Upper lobe of left lung (tissue), 6 donors: ENCODE measurements around the gene VCP. TPM values are rescaled to one million over a fixed set of nuclear protein-coding genes. Genes with fewer than 3 reads are reported as not detected.

ENCODE experiments used
- ATAC-seq, 2 donors: fragments of 200-7000 bp; cut with Tn5 transposase; one replicate each; pipeline ENCODE4 v1.9.1; 2022; ENCODE audit warnings: mild to moderate bottlenecking in 2 of 2, moderate library complexity in 2 of 2; ENCODE audit not compliant: low FRiP score in 2 of 2
- DNase-seq, 2 donors: peaks; one replicate each; pipeline ENCODE4 v3.0.0-alpha.2; 2019 to 2020
- H3K27ac ChIP-seq, 4 donors: fragments of 200-600 bp; sonication (generic); one replicate each; pipeline ENCODE4 v1.5.1; 2016 to 2019
- H3K27me3 ChIP-seq, 4 donors: fragments of 200-600 bp; sonication (generic); one replicate each; pipeline ENCODE4 v1.5.1; 2017 to 2019
- H3K36me3 ChIP-seq, 4 donors: fragments of 200-600 bp; sonication (generic); one replicate each; pipeline ENCODE4 v1.5.1; 2016 to 2019
- H3K4me1 ChIP-seq, 4 donors: fragments of 200-600 bp; sonication (generic); one replicate each; pipeline ENCODE4 v1.5.1; 2018 to 2019
- H3K4me3 ChIP-seq, 4 donors: fragments of 200-600 bp; sonication (generic); one replicate each; pipeline ENCODE4 v1.5.1; 2017 to 2019; ENCODE audit warnings: mild to moderate bottlenecking in 2 of 4, moderate library complexity in 1 of 4
- H3K9me3 ChIP-seq, 4 donors: fragments of 200-600 bp; sonication (generic); one replicate each; pipeline ENCODE4 v1.5.1; 2018 to 2019
- CTCF ChIP-seq, 6 experiments: fragments of 450-650 bp in 4 of 6; fragments of 200-600 bp in 2 of 6; sonication (generic) in 2 of 6; IDR thresholded peaks; one replicate each; pipeline ENCODE4 v1.5.1; 2016 to 2019; ENCODE audit warnings: antibody characterized with exemption in 6 of 6
- EP300 ChIP-seq, 4 donors: sonication (generic); formaldehyde crosslinking; IDR thresholded peaks; one replicate each; pipeline ENCODE4 v1.5.1; 2017; ENCODE audit warnings: antibody characterized with exemption in 4 of 4, control low read depth in 2 of 4
- POLR2A ChIP-seq, 4 donors: fragments of 450-650 bp; IDR thresholded peaks; one replicate each; pipeline ENCODE4 v1.5.1; 2016 to 2017; ENCODE audit warnings: antibody characterized with exemption in 4 of 4, mild to moderate bottlenecking in 2 of 4
- POLR2AphosphoS5 ChIP-seq, 2 donors: sonication (generic); formaldehyde crosslinking; IDR thresholded peaks; one replicate each; pipeline ENCODE4 v1.5.1; 2017; ENCODE audit warnings: antibody characterized with exemption in 2 of 2
- WGBS, 2 donors: methylation state at CpG; one replicate each; pipeline ENCODE4 v1.1.5; 2017 to 2018; 5-methylcytosine and 5-hydroxymethylcytosine counted together
- total RNA-seq, 6 donors: library from RNA; depleted of rRNA in 4 of 6; stranded (reverse); fragments of >200 nt in 4 of 6; gene quantifications; one replicate each; pipeline versions ENCODE4 v1.1.0 to v1.2.1, GENCODE V29; 2016 to 2021
- donor health status: DM: no; HTN: no; CAD: no; lungs with moderate emphysema.
- donor health status: DM: no; HTN: yes; CAD: no; lungs with severe emphysema.

VCP gene
- total RNA-seq, 6 donors from 2014 or later: 170 to 215 (median 189) TPM

- DNase-seq (peak; percentile 94 to 96), ATAC-seq (peak; percentile 96 to 98)
- Histone ChIP-seq H3K27ac (peak within 1 kb of the TSS; percentile 80 to 88 (median 88)), H3K4me1 (peaks cover 17 to 27% (median 21%) of the 10 kb centered on the region in 4 donors), H3K36me3 (peaks cover 15 to 62% (median 56%) of the 10 kb centered on the region in 4 donors), H3K9me3 (no peaks in the 10 kb centered on the region), H3K27me3 (no peaks in the 10 kb centered on the region), H3K4me3 (peak within 1 kb of the TSS; percentile 53 to 95 (median 71))
- WGBS, 2 donors: 2 to 3% methylated on average over 6 to 50 of the region's 57 CpGs
- TF ChIP-seq POLR2AphosphoS5 (IDR thresholded peaks at IDR 0.05) (peak; percentile 86 to 88), CTCF (IDR thresholded peaks at IDR 0.05) (peak in 3 of 6 experiments; percentile 7 to 27 (median 12)), POLR2A (IDR thresholded peaks at IDR 0.05) (peak in 3 of 4 donors; percentile 33 to 68 (median 44)), EP300 (IDR thresholded peaks at IDR 0.05) (peak in 1 of 4 donors; percentile 6)
These were observed 30.6 kb upstream of the VCP start, which contains the start of gene STOML2 for GRCh38 chr9:35102769-35103659. STOML2 (minus strand) TSS chr9:35103131; CDS start chr9:35103094, 37 bp downstream.

DNA sequence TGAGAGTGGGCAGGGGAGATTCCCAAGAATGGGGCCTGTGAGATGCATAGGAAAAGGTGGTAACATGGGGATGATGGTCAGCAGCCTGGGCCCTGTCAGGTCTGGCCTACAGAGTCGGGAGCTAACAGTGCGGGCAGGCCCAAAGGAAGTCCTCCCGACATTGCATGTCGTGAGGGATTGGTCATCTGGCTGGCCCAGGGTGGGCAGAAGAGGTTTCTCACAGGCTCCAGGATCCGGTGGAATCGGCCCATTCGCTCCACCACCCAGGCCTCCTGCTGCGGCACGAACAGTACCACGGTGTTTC, 30.0 kb upstream of the VCP start:
- Histone ChIP-seq H3K27ac (peak overlapping the region; percentile 80 to 88 (median 88)), H3K36me3 (peaks cover 14 to 56% (median 50%) of the 10 kb centered on the region in 4 donors), H3K27me3 (no peaks in the 10 kb centered on the region), H3K9me3 (no peaks in the 10 kb centered on the region), H3K4me1 (peaks cover 17 to 27% (median 21%) of the 10 kb centered on the region in 4 donors), H3K4me3 (peak overlapping the region; percentile 53 to 95 (median 71))
- DNase-seq (no peak), ATAC-seq (no peak)
- TF ChIP-seq CTCF (IDR thresholded peaks at IDR 0.05) (no peak), POLR2AphosphoS5 (IDR thresholded peaks at IDR 0.05) (no peak), POLR2A (IDR thresholded peaks at IDR 0.05) (no peak)
- 6 to 8% methylated on average over 4 to 10 of the region's 10 CpGs for WGBS, 2 donors

DNA sequence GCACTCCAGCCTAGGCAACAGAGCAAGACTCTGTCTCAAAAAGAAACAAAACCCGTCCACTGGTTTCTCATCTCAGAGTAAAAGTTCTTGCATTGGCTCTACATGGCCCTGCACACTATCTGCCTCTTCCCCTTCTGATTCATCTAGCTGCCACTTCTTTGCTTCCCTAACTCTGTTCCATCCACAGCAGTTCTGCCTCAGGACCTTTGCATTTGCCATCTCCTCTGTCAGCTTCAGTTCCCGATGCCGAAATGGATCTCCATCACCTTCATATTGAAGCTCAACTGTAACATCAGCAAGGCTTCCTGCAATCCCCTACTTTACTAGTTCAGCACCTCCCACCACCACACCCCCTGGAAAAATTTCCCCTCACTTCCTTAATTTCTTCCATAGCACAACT, 25.1 kb upstream of the VCP start:
- H3K4me1 ChIP-seq: peaks cover 19 to 25% (median 23%) of the 10 kb centered on the region in 4 donors
- no peaks in the 10 kb centered on the region for H3K27me3 ChIP-seq
- WGBS, 2 donors: 81 to 89% methylated on average over 3 of the region's 3 CpGs
- no peak overlapping the region for H3K27ac ChIP-seq
- DNase-seq: no peak
- TF ChIP-seq POLR2A (IDR thresholded peaks at IDR 0.05) (no peak), EP300 (IDR thresholded peaks at IDR 0.05) (no peak), CTCF (IDR thresholded peaks at IDR 0.05) (no peak), POLR2AphosphoS5 (IDR thresholded peaks at IDR 0.05) (no peak)
- H3K9me3 ChIP-seq: no peaks in the 10 kb centered on the region
- H3K36me3 ChIP-seq: peaks cover 12 to 32% (median 21%) of the 10 kb centered on the region in 4 donors
- no peak for ATAC-seq
- H3K4me3 ChIP-seq: no peak overlapping the region

- Histone ChIP-seq H3K36me3 (peaks cover 16 to 45% (median 32%) of the 10 kb centered on the region in 4 donors), H3K27ac (peak within 1 kb of the TSS; percentile 94 to 99 (median 97)), H3K9me3 (no peaks in the 10 kb centered on the region), H3K4me1 (peaks cover 8 to 13% (median 12%) of the 10 kb centered on the region in 4 donors), H3K27me3 (no peaks in the 10 kb centered on the region), H3K4me3 (peak within 1 kb of the TSS; percentile 66 to 87 (median 70))
- DNase-seq: peak; percentile 94 to 98
- ATAC-seq: peak; percentile 96 to 98
- TF ChIP-seq POLR2AphosphoS5 (IDR thresholded peaks at IDR 0.05) (peak; percentile 63 to 83), EP300 (IDR thresholded peaks at IDR 0.05) (no peak), CTCF (IDR thresholded peaks at IDR 0.05) (peak; percentile 60 to 94 (median 92)), POLR2A (IDR thresholded peaks at IDR 0.05) (peak in 3 of 4 donors; percentile 9 to 89 (median 74))
- WGBS, 2 donors: 1 to 2% methylated on average over 39 to 53 of the region's 53 CpGs
These were observed 23.8 kb upstream of the VCP start, which contains the start of gene PIGO for GRCh38 chr9:35096035-35096849. PIGO (minus strand) TSS chr9:35096591; CDS start chr9:35095565, 1,026 bp downstream.
